Endothelial cell of umbilical vein (primary cell): ENCODE results near the gene SLC1A7.

Experiments
- EZH2 ChIP-seq: IDR thresholded peaks from 2 replicates; pipeline ENCODE4 v1.6.1; 2012; ENCODE audit warnings: borderline replicate concordance, low read depth, mild to moderate bottlenecking, moderate library complexity, low read length, inconsistent platforms; ENCODE audit not compliant: severe bottlenecking
- FOS ChIP-seq: IDR thresholded peaks from 2 replicates; pipeline ENCODE4 v1.6.1; 2011; ENCODE audit warnings: mild to moderate bottlenecking, low read length, moderate library complexity, borderline replicate concordance; ENCODE audit not compliant: insufficient read depth
- MYC ChIP-seq: IDR thresholded peaks from one replicate; pipeline ENCODE4 v1.6.1; 2011; ENCODE audit warnings: mild to moderate bottlenecking, low read depth, low read length
- POLR2AphosphoS5 ChIP-seq: IDR thresholded peaks from 2 replicates; pipeline ENCODE4 v1.6.1; 2012; ENCODE audit warnings: low read depth, mild to moderate bottlenecking, control low read depth, low read length, moderate library complexity; ENCODE audit not compliant: insufficient read depth

DNA sequence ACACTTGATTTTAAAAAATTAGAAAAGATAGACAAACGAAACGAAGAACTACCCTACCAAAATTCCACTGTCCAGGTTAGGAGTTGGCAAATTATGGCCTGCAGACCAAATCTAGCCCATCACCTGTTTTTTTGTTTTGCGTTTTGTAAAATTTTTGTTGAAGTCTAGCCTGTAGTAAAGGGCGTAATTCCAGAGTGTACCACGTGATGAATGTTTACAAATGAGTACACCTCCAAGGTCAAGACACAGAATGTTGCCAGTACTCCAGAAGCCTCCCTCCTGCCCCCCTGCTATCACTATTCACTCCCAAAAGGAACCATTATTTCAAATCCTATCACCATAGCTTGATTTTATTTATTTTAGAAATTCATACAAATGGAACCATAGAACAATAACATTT lies 97.5 kb downstream of the SLC1A7 start:
- TF ChIP-seq POLR2AphosphoS5 (no peak), MYC (no peak), EZH2 (no peak), FOS (no peak)
